ENCODE measurements around the gene GCDH.

- peak in 1 of 3 experiments; percentile 0 for TF ChIP-seq CTCF (IDR thresholded peaks at IDR 0.05)
- no peak for TF ChIP-seq POLR2A (IDR thresholded peaks at IDR 0.05)
Measured at GRCh38 chr19:12938779-12939601, 48.0 kb downstream of the GCDH start.
